Tibial artery (tissue), 4 donors: Measurements from ENCODE around the gene MLPH.

ENCODE experiments used
- DNase-seq, 2 donors: peaks; one replicate each; pipeline ENCODE4 v3.0.0-alpha.2; 2019
- H3K27ac ChIP-seq, 2 donors: fragments of 200-600 bp; sonication (generic) in 1 of 2; 1 replicate in 1 of 2; 2 replicates in 1 of 2; pipeline ENCODE4 v1.5.1; 2018 to 2019; ENCODE audit warnings: mild to moderate bottlenecking in 1 of 2
- H3K27me3 ChIP-seq, 2 donors: fragments of 200-600 bp; sonication (generic) in 1 of 2; one replicate each; pipeline versions ENCODE4 v1.5.1 to v1.6.0; 2016 to 2019
- H3K36me3 ChIP-seq, 3 donors: fragments of 200-600 bp; sonication (generic) in 2 of 3; one replicate each; pipeline ENCODE4 v1.5.1; 2016 to 2019; ENCODE audit warnings: mild to moderate bottlenecking in 2 of 3
- H3K4me1 ChIP-seq, 4 donors: fragments of 200-600 bp; sonication (generic) in 2 of 4; 1 replicate in 3 of 4; 2 replicates in 1 of 4; pipeline ENCODE4 v1.5.1; 2016 to 2019
- H3K4me3 ChIP-seq, 2 donors: fragments of 200-600 bp; sonication (generic) in 1 of 2; 1 replicate in 1 of 2; 2 replicates in 1 of 2; pipeline ENCODE4 v1.5.1; 2018 to 2019; ENCODE audit warnings: mild to moderate bottlenecking in 2 of 2
- H3K9me3 ChIP-seq, 3 donors: fragments of 200-600 bp; sonication (generic) in 1 of 3; one replicate each; pipeline ENCODE4 v1.5.1; 2016 to 2019
- intact Hi-C: fragments of 100-400 bp; cut with DNase I; formaldehyde crosslinking; loops from one replicate; pipeline ENCODE4 v1.15.0; 2023; ENCODE audit warnings: low total_unique reads
- TF ChIP-seq, protein P1 (sequence below), 2 experiments: fragments of 200-600 bp in 1 of 2; fragments of 450-650 bp in 1 of 2; IDR thresholded peaks; one replicate each; pipeline ENCODE4 v1.5.1; 2017 to 2019; ENCODE audit warnings: antibody characterized with exemption in 2 of 2, mild to moderate bottlenecking in 1 of 2, moderate library complexity in 1 of 2

Gene MLPH

DNA sequence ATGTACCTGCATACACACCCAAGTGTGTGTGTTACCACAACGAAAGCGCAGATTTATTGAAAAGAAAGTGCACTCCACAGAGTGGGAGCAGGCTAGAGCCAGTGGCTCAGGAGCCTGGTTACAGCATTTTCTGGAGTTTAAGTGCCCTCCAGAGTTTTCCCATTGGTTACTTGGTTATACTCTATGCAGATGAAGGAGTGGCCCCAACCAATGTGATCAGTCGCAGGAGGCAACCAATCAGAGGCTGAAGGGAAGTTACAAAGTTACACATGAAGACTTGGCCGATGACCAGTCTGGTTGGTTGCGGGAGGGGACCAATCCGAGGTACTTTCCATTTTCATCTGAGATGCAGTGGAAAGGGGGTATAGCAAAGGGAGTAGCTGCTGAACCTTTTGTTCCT lies 65.9 kb downstream of the MLPH start:
- intact Hi-C loops = no loop called here
- Histone ChIP-seq H3K27ac (no peak overlapping the region), H3K9me3 (peaks cover 0 to 17% (median 11%) of the 10 kb centered on the region in 3 donors), H3K4me3 (no peak overlapping the region), H3K4me1 (no peaks in the 10 kb centered on the region), H3K27me3 (peaks cover 0 to 25% of the 10 kb centered on the region in 2 donors), H3K36me3 (peaks cover 0 to 50% (median 0%) of the 10 kb centered on the region in 3 donors)
- TF ChIP-seq, protein P1, sequence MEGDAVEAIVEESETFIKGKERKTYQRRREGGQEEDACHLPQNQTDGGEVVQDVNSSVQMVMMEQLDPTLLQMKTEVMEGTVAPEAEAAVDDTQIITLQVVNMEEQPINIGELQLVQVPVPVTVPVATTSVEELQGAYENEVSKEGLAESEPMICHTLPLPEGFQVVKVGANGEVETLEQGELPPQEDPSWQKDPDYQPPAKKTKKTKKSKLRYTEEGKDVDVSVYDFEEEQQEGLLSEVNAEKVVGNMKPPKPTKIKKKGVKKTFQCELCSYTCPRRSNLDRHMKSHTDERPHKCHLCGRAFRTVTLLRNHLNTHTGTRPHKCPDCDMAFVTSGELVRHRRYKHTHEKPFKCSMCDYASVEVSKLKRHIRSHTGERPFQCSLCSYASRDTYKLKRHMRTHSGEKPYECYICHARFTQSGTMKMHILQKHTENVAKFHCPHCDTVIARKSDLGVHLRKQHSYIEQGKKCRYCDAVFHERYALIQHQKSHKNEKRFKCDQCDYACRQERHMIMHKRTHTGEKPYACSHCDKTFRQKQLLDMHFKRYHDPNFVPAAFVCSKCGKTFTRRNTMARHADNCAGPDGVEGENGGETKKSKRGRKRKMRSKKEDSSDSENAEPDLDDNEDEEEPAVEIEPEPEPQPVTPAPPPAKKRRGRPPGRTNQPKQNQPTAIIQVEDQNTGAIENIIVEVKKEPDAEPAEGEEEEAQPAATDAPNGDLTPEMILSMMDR (IDR thresholded peaks at IDR 0.05) = no peak
- no peak for DNase-seq

DNA sequence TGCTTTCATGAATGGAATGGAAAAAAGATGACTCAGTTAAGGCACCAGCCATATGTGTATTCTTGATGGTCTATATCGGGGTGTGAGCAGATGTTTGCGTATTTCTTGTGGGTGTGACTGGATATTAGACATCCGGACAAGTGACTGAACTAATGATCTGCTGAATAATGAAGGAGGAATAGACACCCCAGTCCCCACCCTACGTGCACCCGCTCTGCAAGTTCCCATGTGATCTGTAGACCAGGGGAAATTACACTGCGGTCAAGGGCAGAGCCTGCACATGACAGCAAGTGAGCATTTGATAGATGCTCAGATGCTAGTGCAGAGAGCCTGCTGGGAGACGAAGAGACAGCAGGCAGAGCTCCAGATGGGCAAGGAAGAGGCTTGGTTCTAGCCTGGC lies 66.9 kb downstream of the MLPH start:
- intact Hi-C loops = no loop called here
- Histone ChIP-seq H3K4me3 (no peak overlapping the region), H3K27ac (no peak overlapping the region), H3K27me3 (peaks cover 0 to 30% of the 10 kb centered on the region in 2 donors), H3K4me1 (no peaks in the 10 kb centered on the region), H3K9me3 (peaks cover 0 to 17% (median 11%) of the 10 kb centered on the region in 3 donors), H3K36me3 (peaks cover 0 to 42% (median 0%) of the 10 kb centered on the region in 3 donors)
- no peak for DNase-seq
- TF ChIP-seq, protein P1 (IDR thresholded peaks at IDR 0.05) = no peak

DNA sequence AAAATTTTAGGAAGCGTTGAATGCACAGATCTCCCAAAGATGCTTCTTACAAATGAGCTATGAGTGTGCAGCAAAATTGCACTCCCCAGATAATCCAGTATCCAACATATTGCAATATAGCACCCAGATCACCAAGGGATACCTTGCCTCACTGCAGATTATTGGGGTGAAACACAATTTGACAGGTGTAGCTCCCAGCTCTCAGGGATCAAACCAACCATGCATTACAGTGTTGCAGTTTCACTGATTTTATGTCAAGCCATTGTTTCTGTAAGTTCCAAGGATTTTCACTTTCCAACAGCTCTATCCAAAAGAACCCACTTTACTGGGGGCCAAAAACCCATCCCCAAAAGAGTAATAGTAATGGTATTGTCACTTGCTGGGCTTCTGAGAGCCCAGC lies 68.5 kb downstream of the MLPH start:
- Histone ChIP-seq H3K9me3 (peaks cover 0 to 17% (median 11%) of the 10 kb centered on the region in 3 donors), H3K27ac (no peak overlapping the region), H3K36me3 (peaks cover 0 to 30% (median 0%) of the 10 kb centered on the region in 3 donors), H3K4me3 (no peak overlapping the region), H3K27me3 (peaks cover 0 to 24% of the 10 kb centered on the region in 2 donors), H3K4me1 (no peaks in the 10 kb centered on the region)
- DNase-seq = no peak
- intact Hi-C loops = no loop called here
- TF ChIP-seq, protein P1 (IDR thresholded peaks at IDR 0.05) = no peak

DNA sequence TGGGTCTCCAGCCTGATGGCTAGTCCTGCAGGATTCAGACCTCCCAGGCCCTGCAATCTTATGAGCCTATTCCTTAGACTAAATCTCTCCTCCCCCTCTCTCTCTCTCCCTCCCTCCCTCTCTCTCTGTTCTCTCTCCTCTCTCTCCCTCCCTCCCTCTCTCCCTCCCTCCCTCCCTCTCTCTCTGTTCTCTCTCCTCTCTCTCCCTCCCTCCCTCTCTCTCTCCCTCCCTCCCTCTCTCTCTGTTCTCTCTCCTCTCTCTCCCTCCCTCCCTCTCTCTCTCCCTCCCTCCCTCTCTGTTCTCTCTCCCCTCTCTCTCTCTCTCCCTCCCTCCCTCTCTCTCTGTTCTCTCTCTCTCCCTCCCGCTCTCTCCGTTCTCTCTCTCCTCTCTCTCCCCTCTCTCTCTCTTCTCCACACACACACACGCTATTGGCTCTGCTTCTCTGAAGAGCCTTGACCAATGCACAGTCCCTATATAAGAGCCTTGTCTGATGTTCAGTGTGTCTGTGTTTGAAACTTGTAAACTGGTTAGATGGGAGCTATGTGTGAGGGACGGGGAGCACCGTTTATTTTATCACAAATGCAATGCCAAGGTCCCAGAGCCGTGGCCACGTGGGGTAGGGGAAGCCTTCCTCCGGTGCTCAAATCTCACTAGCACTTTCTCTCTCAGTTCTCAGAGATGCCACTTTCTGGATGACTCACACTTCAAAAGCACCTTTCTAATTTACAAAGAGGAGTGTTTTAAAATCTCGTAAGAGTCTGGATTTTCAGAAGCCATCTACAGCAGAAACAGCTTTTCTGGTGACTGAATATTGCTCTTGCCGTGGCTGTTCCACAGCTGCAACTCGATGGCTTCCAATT lies 70.0 kb downstream of the MLPH start:
- intact Hi-C loops = no loop called here
- no peaks in the 10 kb centered on the region for H3K4me1 ChIP-seq
- H3K27me3 ChIP-seq = peaks cover 0 to 24% of the 10 kb centered on the region in 2 donors
- peaks cover 0 to 30% (median 0%) of the 10 kb centered on the region in 3 donors for H3K36me3 ChIP-seq
- no peak for DNase-seq
- peaks cover 0 to 17% (median 11%) of the 10 kb centered on the region in 3 donors for H3K9me3 ChIP-seq
- no peak overlapping the region for H3K27ac ChIP-seq
- TF ChIP-seq, protein P1 (IDR thresholded peaks at IDR 0.05) = no peak
- no peak overlapping the region for H3K4me3 ChIP-seq

DNA sequence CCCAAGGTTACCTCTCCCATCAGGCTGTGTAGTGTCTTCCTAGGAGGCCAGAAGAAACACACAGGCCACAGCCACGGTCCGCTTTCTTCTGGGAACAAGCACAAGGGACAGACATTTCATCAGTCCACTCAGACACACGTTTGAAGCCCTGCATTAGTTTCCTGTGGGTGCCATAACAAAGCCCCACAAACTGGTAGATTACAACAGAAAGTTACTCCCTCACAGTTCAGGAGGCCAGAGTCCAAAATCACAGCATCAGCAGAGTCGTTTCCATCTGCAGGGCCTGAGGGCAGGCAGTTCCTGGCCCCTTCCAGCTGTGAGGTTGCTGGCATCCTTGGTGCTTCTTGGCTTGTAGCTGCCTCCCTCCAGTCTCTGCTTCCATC lies 70.6 kb downstream of the MLPH start:
- peaks cover 0 to 17% (median 11%) of the 10 kb centered on the region in 3 donors for H3K9me3 ChIP-seq
- no peak overlapping the region for H3K27ac ChIP-seq
- H3K36me3 ChIP-seq = peaks cover 0 to 30% (median 0%) of the 10 kb centered on the region in 3 donors
- peaks cover 0 to 24% of the 10 kb centered on the region in 2 donors for H3K27me3 ChIP-seq
- no peak overlapping the region for H3K4me3 ChIP-seq
- no peaks in the 10 kb centered on the region for H3K4me1 ChIP-seq
- DNase-seq = no peak
- intact Hi-C loops = no loop called here
- TF ChIP-seq, protein P1 (IDR thresholded peaks at IDR 0.05) = no peak
